ENCODE results near the gene ADGRL1.
A peak's percentile ranks its signal among the peaks of the same experiment; 100 is the strongest.
"Not testable (repeated sequence)": the region's sequence is repeated elsewhere in the genome, so short reads cannot be mapped to it uniquely, and the experiment has no call there.

ADGRL1 gene

GRCh38 chr19:14237014-14237941, 31.3 kb upstream of the ADGRL1 start:
- ATAC-seq = peak; percentile 48

DNA sequence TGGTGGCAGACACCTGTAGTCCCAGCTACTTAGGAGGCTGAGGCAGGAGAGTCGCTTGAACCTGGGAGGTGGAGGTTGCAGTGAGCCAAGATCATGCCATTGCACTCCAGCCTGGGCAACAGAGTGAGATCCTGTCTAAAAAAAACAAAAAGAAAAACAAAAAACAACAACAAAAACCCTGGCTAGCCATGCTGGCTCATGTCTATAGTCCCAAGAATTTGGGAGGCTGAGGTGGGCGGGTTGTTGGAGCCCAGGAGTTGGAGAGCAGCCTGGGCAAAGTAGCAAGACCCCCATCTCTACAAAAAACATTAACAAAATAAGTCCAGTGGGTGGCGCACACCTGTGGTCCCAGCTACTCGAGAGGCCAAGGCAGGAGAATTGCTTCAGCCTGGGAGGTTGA, 27.0 kb upstream of the ADGRL1 start:
- not testable (repeated sequence) for ATAC-seq; DNase-seq (ENCODE audit: low spot score in 2 of 2); H3K36me3 Mint-ChIP-seq; H3K4me3 Mint-ChIP-seq; H3K9me3 Mint-ChIP-seq; H3K27ac Mint-ChIP-seq
- H3K4me1 Mint-ChIP-seq = peaks cover 20% of the 10 kb centered on the region

More at GRCh38 chr19:14237014-14237941, 31.3 kb upstream of the ADGRL1 start:
- Mint-ChIP-seq H3K4me3 (no peak overlapping the region), H3K36me3 (no peaks in the 10 kb centered on the region), H3K4me1 (peaks cover 13% of the 10 kb centered on the region), H3K9me3 (no peaks in the 10 kb centered on the region), H3K27ac (no peak overlapping the region)
- DNase-seq (ENCODE audit: low spot score in 2 of 2) = no peak

DNA sequence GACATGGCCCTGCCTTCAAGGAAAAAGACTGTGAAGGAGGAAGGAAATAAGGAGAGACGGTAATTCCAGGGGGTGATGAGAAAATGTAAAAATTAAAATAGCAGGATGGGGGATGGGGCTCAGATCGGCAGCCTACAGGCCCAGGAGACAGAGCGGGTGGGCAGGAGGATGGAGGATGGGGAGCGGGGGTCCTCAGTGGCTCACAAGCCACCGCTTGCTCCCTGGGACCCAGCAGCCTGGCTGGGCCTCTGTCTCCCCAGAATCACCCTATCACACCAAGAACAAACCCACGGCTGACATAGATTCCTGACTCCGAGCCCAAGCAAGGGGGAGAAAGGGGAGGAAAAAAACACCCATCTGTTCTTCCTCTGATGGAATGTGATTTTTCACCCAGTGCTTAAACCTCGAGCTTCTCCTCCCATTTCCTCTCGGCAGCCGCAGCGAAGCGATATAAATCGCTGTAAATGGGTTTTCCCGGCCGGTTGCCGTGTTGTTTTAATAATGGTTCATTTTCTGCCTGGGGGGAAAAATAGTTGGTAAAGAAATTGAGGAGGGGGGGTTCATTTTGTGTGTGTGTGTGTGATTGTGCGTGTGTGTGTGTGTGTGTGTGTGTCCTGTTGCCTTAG, 22.6 kb upstream of the ADGRL1 start:
- H3K4me1 Mint-ChIP-seq; H3K36me3 Mint-ChIP-seq; ATAC-seq; DNase-seq (ENCODE audit: low spot score in 2 of 2); H3K4me3 Mint-ChIP-seq; H3K9me3 Mint-ChIP-seq: not testable (repeated sequence)
- H3K27ac Mint-ChIP-seq = peak overlapping the region; percentile 29

DNA sequence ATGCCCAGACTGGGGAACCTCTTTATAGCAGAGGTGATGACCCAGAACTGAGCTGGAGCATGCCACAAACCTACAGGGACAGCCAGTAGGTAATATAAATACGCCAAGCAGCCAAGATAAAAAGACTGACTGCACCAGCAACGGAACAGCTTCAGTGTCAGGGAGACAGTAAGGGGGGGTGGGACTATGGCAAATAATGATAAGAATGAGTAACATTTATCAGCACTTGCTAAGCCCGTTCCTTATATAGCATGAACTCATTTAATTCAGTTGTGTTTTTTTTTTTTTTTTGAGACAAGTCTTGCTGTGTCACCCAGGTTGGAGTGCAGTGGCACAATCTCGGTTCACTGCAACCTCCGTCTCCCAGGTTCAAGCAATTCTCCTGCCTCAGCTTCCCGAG, 20.5 kb upstream of the ADGRL1 start:
- not testable (repeated sequence) for DNase-seq (ENCODE audit: low spot score in 2 of 2); H3K27ac Mint-ChIP-seq; H3K4me3 Mint-ChIP-seq; H3K9me3 Mint-ChIP-seq; ATAC-seq; H3K36me3 Mint-ChIP-seq
- H3K4me1 Mint-ChIP-seq = peaks cover 11% of the 10 kb centered on the region

DNA sequence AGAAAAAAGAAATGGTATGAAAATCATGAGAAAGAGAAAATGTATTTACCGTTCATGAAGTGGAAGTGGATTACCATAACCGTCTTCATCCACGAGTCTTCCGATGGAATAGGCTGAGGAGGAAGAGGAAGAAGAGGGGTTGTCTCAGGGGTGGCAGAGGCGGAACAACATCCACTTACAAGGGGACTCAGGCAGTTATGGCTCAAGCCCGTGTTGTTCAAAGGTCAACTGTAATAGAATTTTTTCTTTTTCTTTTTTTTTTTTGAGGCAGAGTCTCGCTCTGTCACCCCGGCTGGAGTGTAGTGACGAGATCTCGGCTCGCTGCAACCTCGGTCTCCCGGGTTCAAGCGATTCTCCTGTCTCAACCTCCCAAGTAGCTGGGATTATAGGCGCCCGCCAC, 16.9 kb upstream of the ADGRL1 start:
- H3K9me3 Mint-ChIP-seq = no peaks in the 10 kb centered on the region
- H3K4me1 Mint-ChIP-seq = peaks cover 13% of the 10 kb centered on the region
- H3K27ac Mint-ChIP-seq = no peak overlapping the region
- no peak for ATAC-seq
- DNase-seq (ENCODE audit: low spot score in 2 of 2) = no peak
- no peak overlapping the region for H3K4me3 Mint-ChIP-seq
- no peaks in the 10 kb centered on the region for H3K36me3 Mint-ChIP-seq

DNA sequence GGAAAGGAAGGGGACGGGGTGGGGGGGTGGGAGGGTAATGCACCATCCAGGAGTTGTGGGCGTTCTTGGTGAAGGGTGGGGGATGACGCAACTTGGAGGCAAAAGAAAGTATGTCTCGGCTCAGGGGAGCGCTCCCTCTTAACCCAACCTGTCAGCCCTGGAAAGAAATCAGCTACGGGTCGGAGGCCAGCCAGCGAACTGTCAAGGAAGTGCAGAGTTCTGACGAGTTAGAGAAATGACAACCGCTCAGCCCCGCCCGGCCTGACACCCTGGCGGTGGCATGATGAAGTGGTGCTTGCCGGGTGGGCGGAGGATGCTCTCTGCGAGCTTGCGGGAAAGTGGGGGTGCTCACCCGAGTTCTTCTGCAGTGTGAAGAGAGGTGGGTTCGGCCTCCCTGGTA, 15.4 kb upstream of the ADGRL1 start:
- DNase-seq (ENCODE audit: low spot score in 2 of 2) (peak; percentile 64 to 84), ATAC-seq (peak; percentile 93)
- H3K9me3 Mint-ChIP-seq, H3K36me3 Mint-ChIP-seq: not testable (repeated sequence)
- peaks cover 24% of the 10 kb centered on the region for H3K4me1 Mint-ChIP-seq
- H3K4me3 Mint-ChIP-seq = peak overlapping the region; percentile 70
- H3K27ac Mint-ChIP-seq = peak overlapping the region; percentile 40

- H3K4me1 Mint-ChIP-seq = peaks cover 24% of the 10 kb centered on the region
- H3K36me3 Mint-ChIP-seq = peaks cover 5% of the 10 kb centered on the region
- H3K27ac Mint-ChIP-seq = no peak overlapping the region
- H3K9me3 Mint-ChIP-seq = no peaks in the 10 kb centered on the region
- ATAC-seq (no peak), DNase-seq (ENCODE audit: low spot score in 2 of 2) (no peak)
- H3K4me3 Mint-ChIP-seq = no peak overlapping the region
Measured at GRCh38 chr19:14218620-14219330, 12.8 kb upstream of the ADGRL1 start.

- peaks cover 24% of the 10 kb centered on the region for H3K4me1 Mint-ChIP-seq
- not testable (repeated sequence) for H3K36me3 Mint-ChIP-seq; DNase-seq (ENCODE audit: low spot score in 2 of 2); H3K9me3 Mint-ChIP-seq; ATAC-seq
- peak overlapping the region; percentile 73 for H3K4me3 Mint-ChIP-seq
- H3K27ac Mint-ChIP-seq = peak overlapping the region; percentile 67
Measured at GRCh38 chr19:14217886-14218285, 11.9 kb upstream of the ADGRL1 start.

GRCh38 chr19:14214580-14214979, 8.6 kb upstream of the ADGRL1 start:
- H3K4me3 Mint-ChIP-seq = no peak overlapping the region
- H3K36me3 Mint-ChIP-seq = peaks cover 5% of the 10 kb centered on the region

GRCh38 chr19:14210182-14210581, 4.2 kb upstream of the ADGRL1 start:
- not testable (repeated sequence) for DNase-seq (ENCODE audit: low spot score in 2 of 2); H3K27ac Mint-ChIP-seq; ATAC-seq; H3K9me3 Mint-ChIP-seq
- Mint-ChIP-seq H3K4me1 (peaks cover 25% of the 10 kb centered on the region), H3K4me3 (peak overlapping the region; percentile 43), H3K36me3 (peaks cover 10% of the 10 kb centered on the region)

More at GRCh38 chr19:14214580-14214979, 8.6 kb upstream of the ADGRL1 start:
- Mint-ChIP-seq H3K27ac (no peak overlapping the region), H3K9me3 (no peaks in the 10 kb centered on the region), H3K4me1 (peaks cover 18% of the 10 kb centered on the region)
- DNase-seq (ENCODE audit: low spot score in 2 of 2) = no peak
- ATAC-seq = no peak

- peak overlapping the region; percentile 43 for H3K4me3 Mint-ChIP-seq
- H3K36me3 Mint-ChIP-seq = peaks cover 14% of the 10 kb centered on the region
- not testable (repeated sequence) for DNase-seq (ENCODE audit: low spot score in 2 of 2); H3K9me3 Mint-ChIP-seq; ATAC-seq; H3K27ac Mint-ChIP-seq
- H3K4me1 Mint-ChIP-seq = peaks cover 31% of the 10 kb centered on the region
Measured at GRCh38 chr19:14209401-14209800, 3.4 kb upstream of the ADGRL1 start.

DNA sequence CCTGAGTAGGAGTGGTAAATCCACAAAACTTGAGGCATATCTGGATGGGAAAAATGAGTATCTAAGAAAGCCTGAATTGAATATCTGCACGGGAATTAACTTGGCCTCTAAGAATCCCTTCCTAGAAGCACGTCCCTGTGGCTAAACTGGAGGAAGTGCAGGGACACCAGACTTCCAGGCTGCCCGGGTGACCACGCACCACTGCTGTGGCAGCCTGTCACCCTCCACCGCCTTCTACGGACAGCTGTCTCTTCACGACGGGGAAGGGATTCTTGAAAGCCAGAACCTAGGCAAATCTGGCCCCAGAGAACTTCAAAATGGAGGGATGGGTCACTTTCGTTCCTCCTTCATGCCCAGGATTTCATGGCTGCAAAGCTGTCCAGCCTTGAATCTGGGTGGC, 2.5 kb upstream of the ADGRL1 start:
- not testable (repeated sequence) for H3K9me3 Mint-ChIP-seq; DNase-seq (ENCODE audit: low spot score in 2 of 2); H3K27ac Mint-ChIP-seq; ATAC-seq; H3K4me3 Mint-ChIP-seq
- Mint-ChIP-seq H3K4me1 (peaks cover 41% of the 10 kb centered on the region), H3K36me3 (peaks cover 12% of the 10 kb centered on the region)

DNA sequence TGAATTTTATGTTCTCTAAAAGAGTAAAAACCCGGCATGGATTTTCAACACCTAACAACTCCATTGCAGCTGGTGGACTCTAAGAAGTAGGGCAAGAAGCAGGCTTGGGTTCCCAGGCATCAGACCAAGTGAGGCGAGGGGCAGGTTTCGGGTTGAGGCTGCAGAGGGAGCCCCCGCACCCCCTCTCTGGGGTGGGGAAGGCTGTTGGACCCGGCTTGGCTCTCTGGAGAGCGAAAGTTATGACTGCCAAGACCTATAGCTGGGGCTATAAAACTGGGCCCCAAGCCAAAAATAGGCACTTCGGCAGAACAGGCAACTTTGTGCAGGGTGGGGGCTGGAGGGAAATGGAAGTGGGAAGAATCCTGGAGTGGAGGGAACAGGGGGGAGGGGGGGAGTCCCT, 1.8 kb upstream of the ADGRL1 start:
- not testable (repeated sequence) for H3K27ac Mint-ChIP-seq; DNase-seq (ENCODE audit: low spot score in 2 of 2); H3K9me3 Mint-ChIP-seq; ATAC-seq
- peaks cover 48% of the 10 kb centered on the region for H3K4me1 Mint-ChIP-seq
- peak overlapping the region; percentile 92 for H3K4me3 Mint-ChIP-seq
- peaks cover 12% of the 10 kb centered on the region for H3K36me3 Mint-ChIP-seq

DNA sequence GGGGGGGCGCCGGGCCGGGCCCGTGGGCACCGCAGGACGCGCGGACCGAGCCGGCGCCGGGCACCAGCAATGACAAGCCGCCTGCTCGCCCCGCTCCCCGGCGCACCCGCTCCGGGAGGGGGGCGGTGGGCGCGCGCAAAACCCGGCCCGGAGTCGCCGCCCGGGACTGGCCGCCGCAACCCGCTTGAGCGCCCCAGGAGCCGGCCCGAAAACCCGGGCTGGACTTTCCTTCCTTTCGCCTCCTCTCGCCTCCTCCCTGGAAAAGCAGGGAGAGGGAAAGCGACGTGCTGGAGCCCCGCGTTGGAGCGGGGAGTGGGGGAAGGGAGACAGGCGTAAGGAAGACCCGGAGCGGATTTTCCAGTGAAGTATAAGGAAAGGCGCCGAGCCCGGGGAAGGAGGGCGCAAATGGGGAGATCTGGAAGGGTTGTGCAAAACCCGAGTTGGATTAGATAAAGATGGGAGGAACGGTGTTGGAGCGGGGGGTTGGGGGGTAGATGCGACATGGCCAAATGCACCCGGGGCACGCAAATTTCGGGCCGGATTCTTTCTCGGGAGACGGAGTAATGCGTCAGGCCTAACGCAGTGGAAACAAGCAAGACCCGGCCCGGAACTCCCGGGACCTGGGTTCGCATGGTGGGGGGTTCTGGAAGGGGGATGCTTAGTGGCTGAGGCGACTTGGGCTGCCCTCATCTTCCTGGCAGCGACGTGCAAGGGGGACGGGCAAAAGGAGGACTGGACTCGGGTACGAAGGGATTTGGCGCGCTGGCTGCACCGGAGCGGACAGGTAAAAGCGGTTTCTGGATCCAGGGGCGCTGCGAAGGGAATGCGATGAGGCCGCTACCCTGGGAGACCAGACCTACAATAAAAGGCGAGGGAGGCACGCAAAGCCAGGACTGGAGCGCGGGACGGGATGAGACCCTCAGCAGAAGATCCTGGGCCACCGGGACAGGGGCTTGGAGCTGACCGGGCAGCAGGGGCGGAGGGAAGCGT, 1.1 kb upstream of the ADGRL1 start:
- H3K4me1 Mint-ChIP-seq = peaks cover 50% of the 10 kb centered on the region
- not testable (repeated sequence) for H3K9me3 Mint-ChIP-seq
- H3K4me3 Mint-ChIP-seq = peak overlapping the region; percentile 92
- ATAC-seq (peak; percentile 78), DNase-seq (ENCODE audit: low spot score in 2 of 2) (peak; percentile 67 to 92)
- H3K27ac Mint-ChIP-seq = peak overlapping the region; percentile 92
- peaks cover 12% of the 10 kb centered on the region for H3K36me3 Mint-ChIP-seq

All from stimulated activated effector memory CD8-positive, alpha-beta T cell treated with anti-CD3 and anti-CD28 coated beads, Interleukin-12 subunit alpha, Interleukin-12 subunit beta, amount 100 ng/mL, for 72 hours (primary cell).